Measurements from ENCODE around the gene HADH.

GRCh38 chr4:108056418-108056817, 66.7 kb downstream of the HADH start:
- TF ChIP-seq ZBTB33 (IDR thresholded peaks at IDR 0.05), result no peak
- no peak for TF ChIP-seq CTCF (IDR thresholded peaks at IDR 0.05; ENCODE audit: low read depth, low read length, missing input control)
- TF ChIP-seq TAF1 (conservative IDR thresholded peaks at IDR 0.05), result no peak
- no peak for TF ChIP-seq RXRA (IDR thresholded peaks at IDR 0.05)
- no peak for TF ChIP-seq REST (IDR thresholded peaks at IDR 0.05)
- TF ChIP-seq EGR1 (IDR thresholded peaks at IDR 0.05; ENCODE audit: low read depth in 2 of 2), result no peak
- no peak for TF ChIP-seq MAX (IDR thresholded peaks at IDR 0.05)
- TF ChIP-seq ATF3 (IDR thresholded peaks at IDR 0.05), result no peak
- no peak for TF ChIP-seq JUND (IDR thresholded peaks at IDR 0.05)
- TF ChIP-seq FOXA1 (IDR thresholded peaks at IDR 0.05), result no peak
- TF ChIP-seq RAD21 (IDR thresholded peaks at IDR 0.05), result no peak
- TF ChIP-seq YY1 (IDR thresholded peaks at IDR 0.05), result no peak

Data from liver (tissue), 3 donors.